NCI-H2107 (cell line): ENCODE measurements around the gene TNFSF10.
"Not testable (repeated sequence)": the region's sequence is repeated elsewhere in the genome, so short reads cannot be mapped to it uniquely, and the experiment has no call there.

Source experiments
- DNase-seq: peaks from one replicate; lab custom pipeline; 2025; lab: John Stamatoyannopoulos, UW

The TNFSF10 gene

DNA sequence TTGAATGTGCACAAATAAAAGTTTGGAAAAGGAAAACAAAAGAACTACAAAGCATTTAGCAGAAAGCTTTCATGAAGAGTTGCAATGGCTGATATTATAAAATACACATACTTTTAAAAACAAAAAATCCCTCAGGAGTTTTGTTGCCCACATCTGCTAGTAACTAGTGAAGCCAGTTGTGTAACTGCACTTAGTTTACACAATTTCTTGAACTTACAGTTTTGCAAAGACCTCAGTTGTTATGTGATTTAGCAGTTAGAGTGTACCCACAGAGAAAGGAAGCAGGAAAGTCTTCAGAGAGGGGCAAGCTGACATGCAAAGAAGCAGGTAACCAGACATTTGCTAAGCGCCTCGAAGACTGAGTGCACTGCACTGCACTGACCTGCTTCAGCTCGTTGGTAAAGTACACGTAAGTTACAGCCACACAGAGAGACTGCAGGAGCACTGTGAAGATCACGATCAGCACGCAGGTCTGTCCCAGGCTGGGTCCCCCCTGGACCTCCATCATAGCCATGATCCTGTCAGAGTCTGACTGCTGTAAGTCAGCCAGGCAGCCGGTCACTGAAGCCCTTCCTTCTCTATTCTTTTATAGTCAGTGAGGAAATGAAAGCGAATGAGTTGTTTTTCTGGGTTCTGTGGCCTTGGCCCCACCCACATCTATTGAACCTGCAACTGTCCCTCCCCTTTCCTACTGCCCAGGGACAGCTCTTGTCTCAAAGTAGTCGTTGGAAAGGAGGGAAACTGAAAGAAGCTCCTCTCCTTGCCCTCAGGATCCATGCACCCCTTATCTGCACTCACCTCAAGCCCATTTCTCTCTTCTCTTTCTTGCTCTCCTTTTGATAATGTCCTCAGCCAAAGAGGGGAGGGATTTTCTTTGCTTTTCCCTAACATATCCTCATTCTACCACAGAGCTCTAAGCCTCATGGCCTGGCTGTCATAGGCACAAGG, at the start of gene TNFSF10:
TSS of gene TNFSF10 (minus strand) at position 560 of the 948 bp plus-strand sequence. CDS start at position 514, 46 bp downstream.
- DNase-seq, result no peak

DNA sequence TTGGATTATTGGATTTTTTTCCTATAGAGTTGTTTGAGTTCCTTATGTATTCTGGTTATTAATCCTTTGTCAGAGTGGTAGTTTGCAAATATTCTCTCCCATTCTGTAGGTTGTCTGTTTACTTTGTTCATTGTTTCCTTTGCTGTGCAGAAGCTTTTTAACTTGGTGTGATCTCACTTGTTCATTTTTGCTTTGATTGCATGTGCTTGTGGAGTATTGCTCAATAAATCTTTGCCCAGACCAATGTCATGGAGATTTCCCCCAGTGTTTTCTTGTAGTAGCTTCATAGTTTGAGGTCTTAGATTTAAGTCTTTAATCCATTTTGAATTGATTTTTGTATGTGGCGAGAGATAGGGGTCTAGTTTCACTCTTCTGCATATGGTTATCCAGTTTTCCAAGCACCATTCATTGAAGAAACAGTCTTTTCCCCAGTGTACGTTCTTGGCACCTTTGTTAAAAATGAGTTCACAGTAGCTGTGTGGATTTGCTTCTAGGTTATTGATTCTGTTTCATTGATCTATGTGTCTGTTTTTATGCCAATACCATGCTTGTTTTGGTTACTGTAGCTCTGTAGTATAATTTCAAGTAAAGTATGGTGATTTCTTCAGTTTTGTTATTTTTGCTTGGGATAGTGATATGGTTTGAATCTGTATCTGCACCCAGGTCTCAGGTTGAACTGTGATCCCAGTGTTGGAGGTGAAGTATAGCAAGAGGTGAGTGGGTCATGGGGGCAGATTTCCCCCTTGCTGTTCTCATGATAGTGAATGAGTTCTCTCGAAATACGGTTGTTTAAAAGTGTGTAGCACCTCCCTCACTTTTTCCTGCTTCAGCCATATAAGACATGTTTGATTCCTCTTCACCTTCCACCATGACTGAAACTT, 46.1 kb upstream of the TNFSF10 start:
- DNase-seq, result no peak

DNA sequence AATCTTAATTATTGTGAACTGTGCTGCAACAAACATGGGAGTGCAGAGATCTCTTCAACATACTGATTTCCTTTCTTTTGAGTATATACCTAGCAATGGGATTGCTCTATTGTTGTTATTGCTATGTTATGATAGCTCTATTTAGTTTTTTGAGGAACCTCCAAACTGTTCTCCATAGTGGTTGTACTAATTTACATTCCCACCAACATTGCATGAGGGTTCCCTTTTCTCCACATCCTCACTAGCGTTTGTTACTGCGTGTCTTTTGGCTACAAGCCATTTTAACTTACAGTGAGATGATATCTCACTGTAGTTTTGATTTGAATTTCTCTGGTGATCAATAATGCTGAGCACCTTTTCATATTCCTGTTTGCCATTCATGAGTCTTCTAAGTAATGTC, 45.5 kb upstream of the TNFSF10 start:
- DNase-seq, result no peak

DNA sequence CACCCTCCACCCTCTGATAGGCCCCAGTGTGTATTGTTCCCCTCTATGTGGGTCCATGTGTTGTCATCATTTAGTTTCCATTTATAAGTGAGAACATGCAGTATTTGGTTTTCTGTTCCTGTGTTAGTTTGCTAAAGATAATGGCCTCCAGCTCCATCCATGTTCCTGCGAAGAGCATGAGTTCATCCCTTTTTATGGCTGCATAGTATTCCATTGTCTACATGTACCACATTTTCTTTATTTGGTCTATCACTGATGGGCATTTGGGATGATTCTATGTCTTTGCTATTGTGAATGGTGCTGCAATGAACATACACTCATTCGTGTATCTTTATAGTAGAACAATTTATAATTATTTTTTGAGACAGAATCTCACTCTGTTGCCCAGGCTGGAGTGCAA, 43.6 kb upstream of the TNFSF10 start:
- DNase-seq, result not testable (repeated sequence)

DNA sequence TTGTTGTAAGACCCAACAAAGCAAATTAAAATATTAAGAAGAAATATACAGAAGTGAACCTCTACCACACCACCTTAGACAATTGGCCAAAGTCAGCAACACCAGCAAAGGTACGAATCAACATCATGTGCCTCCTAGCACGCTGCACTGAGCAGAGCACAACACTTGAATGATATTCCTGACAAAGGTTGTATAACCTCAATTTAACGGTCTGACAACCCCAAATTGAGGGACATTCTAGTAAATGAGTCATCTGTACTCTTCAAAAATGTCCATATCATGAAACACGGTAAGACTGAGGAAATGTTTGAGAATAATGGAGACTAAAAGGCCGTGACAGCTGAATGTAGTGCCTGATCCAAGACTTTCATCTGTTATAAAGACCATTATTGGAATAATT, 41.3 kb upstream of the TNFSF10 start:
- no peak for DNase-seq

DNA sequence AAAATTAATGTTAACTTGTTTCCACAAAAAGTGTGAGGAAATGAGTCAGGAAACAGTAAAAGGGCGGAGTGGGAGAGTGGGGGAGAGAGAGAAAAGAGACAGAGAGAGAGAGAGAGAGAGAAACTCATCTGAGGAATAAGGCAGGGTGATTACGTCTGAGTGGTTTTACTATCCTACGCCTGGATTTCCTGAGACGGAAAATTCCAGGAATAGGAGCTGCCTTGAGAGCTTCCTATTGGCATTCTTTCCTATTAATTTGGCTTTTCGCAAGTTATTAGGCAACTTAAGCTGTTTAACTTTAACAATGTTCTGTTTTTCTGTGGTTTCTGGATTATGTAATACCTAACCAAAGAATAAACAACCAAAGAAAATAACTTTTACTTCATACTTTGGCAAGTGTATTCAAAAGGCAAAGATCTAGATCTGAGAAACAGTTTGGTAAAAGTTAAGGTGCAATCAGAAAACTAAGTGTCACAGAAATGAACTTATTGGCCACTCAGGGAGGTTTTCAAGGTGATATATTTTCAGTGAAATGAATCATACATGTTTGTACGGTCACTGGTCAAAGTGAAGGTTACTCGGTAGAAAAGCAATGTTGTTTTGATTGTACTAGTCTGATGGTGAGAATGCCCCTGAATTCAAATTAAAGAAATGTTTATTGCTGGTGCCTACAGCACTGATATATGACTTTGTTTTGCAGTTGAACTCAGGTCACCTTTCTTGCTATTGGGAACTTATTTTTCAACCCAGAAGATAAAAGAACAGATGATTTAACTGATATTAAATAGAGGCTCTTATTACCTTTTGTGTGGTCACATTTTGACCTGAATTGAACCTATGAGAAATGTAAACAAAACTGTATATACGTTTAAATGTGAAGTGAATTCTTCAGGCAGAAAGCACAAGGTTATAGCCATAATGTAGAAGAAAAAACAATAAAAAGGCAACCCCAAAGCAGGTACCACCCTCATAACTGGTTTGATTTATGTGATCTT, 39.9 kb upstream of the TNFSF10 start:
- DNase-seq, result no peak

DNA sequence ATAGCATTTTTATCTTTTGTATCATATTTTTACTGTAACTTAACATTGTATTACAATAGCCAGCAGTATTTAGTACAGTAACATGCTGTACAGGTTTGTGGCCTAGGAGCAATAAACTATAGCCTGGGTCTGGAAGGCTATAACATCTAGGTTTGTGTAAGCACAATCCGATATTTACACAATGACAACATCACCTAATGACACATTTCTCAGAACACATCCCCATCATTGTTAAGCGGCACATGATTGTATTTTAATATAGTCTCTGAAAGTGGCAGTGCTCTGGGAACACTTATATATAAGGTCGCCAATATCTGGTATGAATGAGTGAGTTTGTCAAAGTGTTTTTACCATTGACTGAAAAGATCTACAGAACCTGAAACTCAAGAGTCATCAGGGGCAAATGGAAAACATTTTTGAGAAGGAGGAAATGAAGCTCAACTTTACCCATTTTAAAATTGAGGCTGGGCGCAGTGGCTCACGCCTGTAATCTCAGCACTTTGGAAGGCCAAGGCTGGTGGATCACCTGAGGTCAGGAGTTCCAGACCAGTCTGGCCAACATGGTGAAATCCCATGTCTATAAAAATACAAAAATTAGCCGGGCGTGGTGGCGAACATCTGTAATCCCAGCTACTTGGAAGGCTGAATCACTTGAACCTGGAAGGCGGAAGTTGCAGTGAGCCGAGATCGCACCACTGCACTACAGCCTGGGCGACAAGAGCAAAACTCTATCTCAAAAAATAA, 38.8 kb upstream of the TNFSF10 start:
- no peak for DNase-seq

DNA sequence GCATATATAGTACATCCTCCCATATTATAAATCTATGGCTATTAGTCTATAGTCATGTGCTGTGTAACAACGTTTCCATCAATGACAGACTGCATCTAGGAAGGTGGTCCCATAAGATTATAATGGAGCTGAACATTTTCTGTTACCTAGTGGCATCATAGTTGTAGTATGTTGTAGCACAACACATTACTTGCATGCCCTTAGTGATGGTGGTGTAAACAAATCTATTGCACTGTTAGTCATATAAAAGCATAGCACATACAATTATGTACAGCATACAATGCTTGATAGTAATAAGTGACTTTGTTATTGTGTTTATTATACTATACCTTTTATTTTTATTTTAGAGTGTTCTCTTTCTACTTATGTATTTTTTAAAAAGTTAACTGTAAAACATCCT, 37.4 kb upstream of the TNFSF10 start:
- DNase-seq, result no peak

DNA sequence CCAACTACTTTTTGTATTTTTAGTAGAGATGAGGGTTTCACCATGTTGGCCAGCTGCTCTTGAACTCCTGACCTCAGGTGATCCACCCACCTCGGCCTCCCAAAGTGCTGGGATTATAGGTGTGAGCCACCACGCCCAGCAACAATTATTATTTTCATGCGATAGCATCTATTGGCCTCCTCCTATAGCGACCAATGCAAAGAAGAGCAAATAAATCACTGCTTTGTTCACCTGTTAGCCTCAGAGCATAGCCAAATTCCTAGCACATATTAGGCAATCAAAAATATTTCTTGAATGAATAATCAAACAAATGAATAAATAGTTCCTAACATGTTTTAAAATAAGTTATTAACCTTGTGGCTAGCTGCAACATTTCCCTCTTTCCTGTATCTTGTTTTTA, 36.8 kb upstream of the TNFSF10 start:
- DNase-seq, result no peak

DNA sequence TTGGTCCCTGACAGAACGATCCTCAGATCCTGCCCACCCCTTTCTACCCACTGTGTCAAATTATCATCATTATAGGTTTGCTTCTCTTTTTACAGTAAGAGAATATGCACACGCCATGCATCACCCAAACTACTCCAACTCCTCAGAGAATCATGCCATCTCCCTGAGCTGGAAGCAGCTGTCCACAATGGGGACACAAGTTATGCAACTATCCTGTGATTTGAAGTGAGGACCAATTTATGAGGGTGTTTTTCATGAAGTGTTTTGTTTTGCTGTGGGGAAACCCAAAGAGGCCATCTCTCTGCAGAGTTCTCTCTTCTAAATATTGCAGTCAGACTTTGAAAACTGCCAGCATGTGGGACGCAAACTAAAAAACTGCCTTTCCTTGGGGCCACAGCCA, 35.8 kb upstream of the TNFSF10 start:
- no peak for DNase-seq

DNA sequence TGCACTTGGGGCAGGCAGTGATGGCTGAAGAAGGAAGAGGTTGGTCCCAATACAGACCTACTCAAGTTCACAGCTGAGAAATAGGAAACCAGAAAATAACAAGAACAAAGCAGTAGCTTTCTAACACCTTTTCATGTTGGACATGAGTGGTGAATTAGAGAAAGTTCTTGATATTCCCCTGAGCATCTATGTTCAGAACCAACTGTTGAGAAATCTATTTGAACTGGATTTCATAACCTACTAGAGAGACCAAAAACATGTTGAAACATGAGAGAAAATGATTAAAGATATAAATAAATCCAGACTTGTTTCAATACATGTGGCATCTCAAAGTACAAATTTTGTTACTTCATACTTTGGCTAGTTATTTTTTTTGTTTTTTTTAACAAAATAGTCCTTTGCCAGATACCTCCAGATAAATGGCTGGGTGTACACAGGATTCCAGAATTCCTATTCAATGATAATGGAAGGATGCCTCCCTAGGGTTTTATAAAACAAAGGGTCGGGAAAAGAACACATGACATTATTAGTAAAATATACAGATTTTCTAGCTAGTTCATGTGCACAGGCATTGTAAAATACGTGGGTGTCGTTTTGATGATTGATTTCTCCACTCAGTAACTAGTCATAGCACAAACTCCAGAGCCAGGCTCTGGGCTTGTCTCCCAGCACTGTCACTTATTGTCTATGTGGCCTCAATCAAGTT, 34.4 kb upstream of the TNFSF10 start:
- no peak for DNase-seq

DNA sequence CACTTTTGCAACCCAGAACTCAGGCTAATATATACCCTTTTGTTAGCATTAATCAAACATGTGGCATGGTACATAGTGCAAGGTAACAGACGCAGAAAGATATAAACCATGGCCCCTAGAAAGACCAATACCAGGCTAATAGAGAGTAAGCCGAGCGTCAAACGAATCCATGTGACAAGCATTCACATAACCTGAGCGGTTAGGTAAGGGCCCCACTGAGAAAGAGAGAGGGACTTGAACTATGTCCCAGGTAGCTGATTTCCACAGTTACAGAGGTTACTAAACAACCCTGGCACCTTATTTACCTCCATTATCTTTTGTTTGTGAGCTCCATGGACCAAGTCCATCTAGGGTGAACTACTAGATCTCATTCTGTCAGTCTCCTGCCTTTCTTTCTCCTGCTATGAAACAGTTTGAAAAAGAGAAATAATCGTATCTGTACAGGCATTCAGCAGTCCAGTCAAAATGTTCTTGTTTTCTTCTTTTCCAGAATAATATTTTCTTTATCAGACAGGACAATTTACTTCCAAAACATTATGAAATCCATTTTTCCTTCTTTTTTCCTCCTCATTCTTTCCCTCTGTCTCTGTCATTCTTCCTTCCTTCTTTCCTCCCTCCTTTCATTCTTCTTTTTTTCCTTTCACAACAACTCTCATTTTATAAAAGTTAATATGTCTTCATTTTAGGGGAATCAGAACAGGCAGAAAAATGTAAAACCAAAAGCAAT, 30.5 kb upstream of the TNFSF10 start:
- no peak for DNase-seq

DNA sequence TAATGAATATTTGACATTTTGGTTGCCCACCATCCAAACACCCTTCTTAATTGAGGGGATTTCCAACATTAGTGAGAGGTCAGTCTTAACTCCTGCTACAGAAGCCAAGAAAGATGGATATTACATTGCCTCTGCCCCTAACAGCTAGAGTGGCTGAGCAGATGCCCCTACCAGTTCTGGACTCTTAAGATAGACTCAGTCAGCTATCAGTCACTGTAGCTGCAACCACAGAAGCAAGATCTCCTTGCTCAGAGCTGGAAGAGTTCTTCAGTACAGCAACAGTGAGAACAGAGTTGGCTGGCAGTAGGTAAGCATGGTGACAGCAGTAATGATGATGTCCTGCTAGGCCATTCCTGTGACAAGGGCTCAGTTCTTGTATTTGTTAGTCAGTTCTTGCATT, 29.4 kb upstream of the TNFSF10 start:
- no peak for DNase-seq

DNA sequence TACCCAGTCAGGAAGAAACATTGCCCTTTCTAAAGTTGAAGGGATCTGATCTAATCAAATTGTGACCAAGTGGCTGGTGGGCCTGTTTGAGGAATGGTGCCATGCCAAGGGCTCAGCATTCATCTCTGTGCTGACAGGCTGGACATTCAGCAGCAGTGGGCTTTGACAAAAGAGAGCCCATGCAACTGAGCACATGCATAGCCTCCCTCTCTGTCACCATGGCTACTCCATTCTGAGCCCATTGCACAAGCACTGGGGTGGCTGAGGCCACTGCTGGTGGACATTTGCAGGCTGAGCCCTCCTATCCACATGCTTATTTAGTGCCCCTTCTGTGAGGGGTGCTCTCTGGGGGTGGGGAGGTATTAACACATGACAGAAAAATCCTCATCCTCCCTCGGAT, 28.6 kb upstream of the TNFSF10 start:
- DNase-seq, result no peak

DNA sequence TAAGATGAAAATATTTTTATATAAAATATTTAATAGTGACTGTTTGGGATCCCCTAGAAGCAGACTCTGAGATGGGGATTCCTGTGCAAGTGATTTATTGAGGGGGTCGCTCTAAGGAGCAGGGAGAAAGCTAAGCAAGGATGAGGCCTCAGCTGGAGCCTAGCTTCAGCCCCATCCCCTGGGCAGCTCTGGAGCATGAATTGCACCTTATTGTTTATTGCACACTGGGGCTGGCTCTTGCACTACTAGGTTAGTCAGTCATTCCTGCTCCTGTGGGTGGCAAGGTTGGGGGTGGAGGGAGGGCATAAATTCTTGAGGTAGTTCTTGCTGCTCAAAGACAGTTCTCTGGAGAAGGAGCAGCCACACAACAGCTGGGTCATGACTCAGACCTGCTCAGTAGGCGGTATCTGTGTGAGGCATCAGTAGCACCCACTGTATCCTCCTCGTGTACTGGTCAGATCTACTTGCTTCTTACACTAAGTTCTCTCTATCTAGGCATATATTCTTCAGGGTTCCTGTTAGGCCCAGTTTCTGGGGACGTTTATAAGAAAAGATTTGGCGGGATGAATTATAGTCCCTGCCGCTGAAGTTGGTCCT, 27.2 kb upstream of the TNFSF10 start:
- DNase-seq, result no peak

DNA sequence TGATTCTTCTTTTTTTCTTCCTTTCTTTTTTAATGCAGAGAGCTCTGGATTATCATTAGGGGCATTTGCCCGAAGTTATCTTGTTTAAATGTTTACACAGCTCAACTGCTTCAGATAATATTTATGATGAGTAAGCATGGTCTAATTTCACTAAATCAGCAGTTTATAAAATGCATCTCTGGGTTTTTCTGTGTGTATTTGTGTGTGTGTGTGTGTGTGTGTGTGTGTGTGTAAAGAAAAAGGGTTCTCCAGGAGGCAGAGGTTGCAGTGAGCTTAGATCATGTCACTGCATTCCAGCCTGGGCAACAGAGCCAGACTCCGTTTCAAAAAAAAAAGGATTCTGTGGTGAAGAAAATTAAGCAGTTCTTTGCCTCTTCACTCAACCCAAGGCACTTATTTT, 25.9 kb upstream of the TNFSF10 start:
- DNase-seq, result no peak

DNA sequence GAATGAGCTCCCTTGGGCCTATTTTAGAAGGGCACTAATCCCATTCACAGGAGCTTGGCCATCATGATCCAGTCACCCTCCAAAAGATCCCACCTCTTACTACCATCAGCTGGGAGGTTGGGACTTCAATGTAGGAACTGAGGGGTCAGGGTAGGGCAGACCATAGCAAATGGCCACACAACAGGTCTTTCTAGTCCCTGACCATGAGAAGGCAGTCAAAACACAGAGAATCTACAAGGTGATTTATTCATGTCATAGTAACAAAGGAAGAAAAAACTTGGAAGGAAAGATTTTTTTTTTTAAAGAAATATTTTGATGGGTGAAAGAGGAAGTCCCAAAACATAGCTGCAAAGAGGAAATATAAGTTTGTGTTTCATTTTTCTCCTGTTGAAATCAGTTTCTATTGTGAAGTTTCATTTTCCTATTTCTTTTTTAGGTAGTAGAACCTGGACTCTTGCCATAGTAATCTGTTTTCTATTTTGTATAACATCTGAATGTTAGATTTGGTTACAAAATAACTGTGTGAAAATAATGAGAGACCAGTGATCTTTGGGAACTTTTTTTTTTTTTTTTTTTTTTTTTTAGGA, 23.5 kb upstream of the TNFSF10 start:
- DNase-seq, result no peak

DNA sequence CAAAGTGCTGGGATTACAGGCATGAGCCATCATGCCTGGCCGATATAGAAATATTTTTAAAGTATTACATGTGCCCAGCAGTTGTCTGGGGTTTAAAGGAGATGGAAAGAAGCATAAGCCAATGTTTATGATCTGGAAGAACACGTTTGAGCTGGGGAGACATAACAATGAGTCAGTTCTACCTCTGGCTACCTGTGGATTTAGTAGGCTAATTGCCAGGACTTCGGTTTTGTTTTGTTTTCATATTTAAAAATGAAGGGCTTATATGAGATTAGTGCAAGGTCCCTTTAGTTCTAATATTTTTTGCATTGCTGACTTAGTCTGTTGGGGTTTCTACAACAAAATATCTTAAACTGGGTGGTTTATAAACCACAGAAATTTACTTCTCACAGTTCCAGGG, 22.9 kb upstream of the TNFSF10 start:
- DNase-seq, result no peak

DNA sequence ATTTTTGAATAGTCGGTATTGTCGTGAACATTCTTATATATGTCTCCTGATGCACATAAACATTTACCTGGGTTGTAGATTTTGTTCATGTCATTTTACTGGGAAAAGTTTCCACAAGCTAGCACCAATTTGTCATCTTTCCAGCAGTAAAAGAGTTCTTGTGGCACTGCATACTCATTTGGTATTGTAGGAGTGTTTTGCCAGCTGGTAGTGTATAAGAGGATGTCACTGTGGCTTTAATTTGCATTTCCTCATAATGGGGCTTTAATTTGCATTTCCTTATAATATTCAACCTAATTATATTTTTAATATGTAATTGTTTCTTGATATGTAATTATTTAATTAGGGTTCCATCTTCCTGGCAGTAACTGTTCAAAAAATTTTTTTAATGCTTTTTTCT, 21.2 kb upstream of the TNFSF10 start:
- no peak for DNase-seq
